BJ (cell line): ENCODE results near the gene MDH2. TPM values are rescaled to one million over a fixed set of nuclear protein-coding genes. Genes with fewer than 3 reads are reported as not detected.
A peak's percentile ranks its signal among the peaks of the same experiment; 100 is the strongest.
"Not testable (repeated sequence)": the region's sequence is repeated elsewhere in the genome, so short reads cannot be mapped to it uniquely, and the experiment has no call there.

Source experiments
- CTCF ChIA-PET: fragments of 350-600 bp; formaldehyde crosslinking; extraction: SDS; loops from one replicate; lab custom pipeline; 2021; ENCODE audit warnings: antibody characterized with exemption, inconsistent platforms; lab: Yijun Ruan, JAX
- POLR2A ChIA-PET: fragments of 300-600 bp; sonication (Branson Sonifier 250); formaldehyde crosslinking; extraction: SDS; loops from one replicate; lab custom pipeline; 2021; ENCODE audit warnings: antibody characterized with exemption; lab: Charles Lee
- DNase-seq: peaks from one replicate; pipeline ENCODE4 v3.0.0-alpha.2; 2011; ENCODE audit warnings: low read depth
- H3K27me3 ChIP-seq: 2 replicates; pipeline ENCODE4 v1.6.0; 2011; ENCODE audit warnings: low read length; ENCODE audit not compliant: control insufficient read depth, insufficient read depth
- H3K36me3 ChIP-seq: 2 replicates; pipeline ENCODE4 v1.5.1; 2011; ENCODE audit warnings: low read length; ENCODE audit not compliant: control insufficient read depth, insufficient read depth
- H3K4me3 ChIP-seq: 2 replicates; pipeline ENCODE4 v1.5.1; 2011; ENCODE audit warnings: low read depth, mild to moderate bottlenecking, control low read depth, low read length
- polyA plus RNA-seq: library from polyadenylated mRNA; depleted of rRNA; stranded (reverse); fragments of >200 nt; gene quantifications from 2 replicates; pipeline ENCODE4 v1.2.3, GENCODE V29; 2011
- TF ChIP-seq, protein P1 (sequence below): IDR thresholded peaks from 2 replicates; pipeline ENCODE4 v1.5.1; 2011; ENCODE audit warnings: low read depth, mild to moderate bottlenecking, control low read depth, inconsistent platforms, low read length, moderate library complexity; ENCODE audit not compliant: insufficient read depth

MDH2 gene
- polyA plus RNA-seq, 1 experiment: 166 TPM

DNA sequence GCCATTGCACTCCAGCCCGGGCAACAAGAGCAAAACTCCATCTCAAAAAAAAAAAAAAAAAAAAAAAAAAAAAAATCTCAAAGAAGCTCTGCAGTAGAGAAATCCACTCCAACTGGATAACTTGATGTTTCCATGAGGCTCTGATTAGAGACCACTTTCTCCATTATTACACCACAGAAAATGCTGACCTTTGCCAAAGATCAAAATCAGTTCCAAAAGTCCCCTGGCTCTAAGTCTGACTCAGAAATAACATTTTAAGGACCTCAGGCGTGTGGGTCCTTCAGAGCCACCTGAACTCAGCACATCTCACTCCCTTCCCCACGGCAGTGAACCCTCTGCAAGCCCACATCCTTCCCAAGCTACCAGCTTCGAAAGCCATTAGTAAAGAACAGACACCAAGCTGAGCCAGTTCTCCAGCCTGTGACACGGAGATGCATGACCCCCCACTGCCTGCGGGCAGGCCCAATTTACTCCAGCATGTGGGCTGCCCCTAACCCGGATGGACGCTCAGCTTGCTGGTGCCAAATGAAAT is 39.7 kb upstream of the MDH2 start:
- DNase-seq: no peak
- Histone ChIP-seq H3K4me3 (no peak overlapping the region), H3K36me3 (peaks cover 3% of the 10 kb centered on the region), H3K27me3 (no peaks in the 10 kb centered on the region)
- ChIA-PET CTCF (interaction anchor here (0.8 to 1.6 kb wide), 3 partner anchors 11 to 13 kb away, joined by 3 to 5 read pairs (median 4); no protein-coding TSS in a partner anchor), POLR2A (interaction anchor here (0.7 kb wide), 1 partner anchor 19 kb away, joined by 3 read pairs; no protein-coding TSS in a partner anchor)
- TF ChIP-seq, protein P1, sequence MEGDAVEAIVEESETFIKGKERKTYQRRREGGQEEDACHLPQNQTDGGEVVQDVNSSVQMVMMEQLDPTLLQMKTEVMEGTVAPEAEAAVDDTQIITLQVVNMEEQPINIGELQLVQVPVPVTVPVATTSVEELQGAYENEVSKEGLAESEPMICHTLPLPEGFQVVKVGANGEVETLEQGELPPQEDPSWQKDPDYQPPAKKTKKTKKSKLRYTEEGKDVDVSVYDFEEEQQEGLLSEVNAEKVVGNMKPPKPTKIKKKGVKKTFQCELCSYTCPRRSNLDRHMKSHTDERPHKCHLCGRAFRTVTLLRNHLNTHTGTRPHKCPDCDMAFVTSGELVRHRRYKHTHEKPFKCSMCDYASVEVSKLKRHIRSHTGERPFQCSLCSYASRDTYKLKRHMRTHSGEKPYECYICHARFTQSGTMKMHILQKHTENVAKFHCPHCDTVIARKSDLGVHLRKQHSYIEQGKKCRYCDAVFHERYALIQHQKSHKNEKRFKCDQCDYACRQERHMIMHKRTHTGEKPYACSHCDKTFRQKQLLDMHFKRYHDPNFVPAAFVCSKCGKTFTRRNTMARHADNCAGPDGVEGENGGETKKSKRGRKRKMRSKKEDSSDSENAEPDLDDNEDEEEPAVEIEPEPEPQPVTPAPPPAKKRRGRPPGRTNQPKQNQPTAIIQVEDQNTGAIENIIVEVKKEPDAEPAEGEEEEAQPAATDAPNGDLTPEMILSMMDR: no peak

DNA sequence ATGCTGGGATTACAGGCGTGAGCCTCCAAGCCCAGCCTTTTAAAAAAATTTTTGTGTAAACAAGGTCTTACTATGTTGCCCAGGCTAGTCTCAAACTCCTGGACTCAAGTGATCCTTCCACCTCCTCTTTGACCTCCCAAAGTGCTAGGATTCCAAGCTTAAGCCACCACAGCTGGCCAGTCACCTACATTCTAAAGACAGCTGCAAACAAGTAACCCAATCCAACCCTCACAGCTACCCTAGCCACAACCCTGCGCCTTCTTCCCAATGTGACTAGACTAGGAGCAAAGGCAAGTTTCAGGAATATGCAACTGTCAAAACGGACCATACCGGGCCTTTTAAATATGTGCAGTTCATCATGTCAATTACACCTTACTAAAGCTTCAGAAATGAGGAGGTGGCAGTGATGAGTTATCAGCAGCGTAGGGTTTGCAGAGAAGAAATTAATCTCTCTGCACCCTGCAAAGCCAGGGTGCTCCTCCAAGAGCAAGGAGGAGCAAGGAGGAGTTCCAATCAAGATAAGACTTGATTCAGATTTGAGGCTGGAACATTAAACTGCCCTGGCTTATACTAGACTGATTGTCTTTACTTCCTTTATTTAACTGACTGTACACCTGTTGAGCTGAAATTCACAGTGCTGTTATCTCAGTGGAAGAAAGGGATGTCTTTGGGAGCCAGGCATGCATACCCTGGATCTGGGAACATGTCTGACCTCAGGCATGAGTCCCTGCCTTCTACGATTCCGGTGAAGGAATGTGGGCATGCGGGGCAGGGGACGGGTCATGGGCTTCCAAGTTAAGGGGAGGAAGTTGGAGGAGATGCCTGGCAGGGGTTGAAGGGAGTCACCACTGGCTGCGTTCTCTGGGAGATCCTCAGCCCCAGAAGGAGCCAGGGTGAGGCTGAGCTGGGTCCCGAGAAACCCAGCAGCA is 38.0 kb upstream of the MDH2 start:
- Histone ChIP-seq H3K4me3 (no peak overlapping the region), H3K27me3 (no peaks in the 10 kb centered on the region), H3K36me3 (peaks cover 5% of the 10 kb centered on the region)
- ChIA-PET CTCF (interaction anchor here (0.6 to 3.3 kb wide), 7 partner anchors 10 to 156 kb away, joined by 3 to 22 read pairs (median 3); no protein-coding TSS in a partner anchor), POLR2A (interaction anchor here (0.6 kb wide), 1 partner anchor 504 kb away, joined by 3 read pairs; no protein-coding TSS in a partner anchor)
- no peak for DNase-seq
- TF ChIP-seq, protein P1: no peak

DNA sequence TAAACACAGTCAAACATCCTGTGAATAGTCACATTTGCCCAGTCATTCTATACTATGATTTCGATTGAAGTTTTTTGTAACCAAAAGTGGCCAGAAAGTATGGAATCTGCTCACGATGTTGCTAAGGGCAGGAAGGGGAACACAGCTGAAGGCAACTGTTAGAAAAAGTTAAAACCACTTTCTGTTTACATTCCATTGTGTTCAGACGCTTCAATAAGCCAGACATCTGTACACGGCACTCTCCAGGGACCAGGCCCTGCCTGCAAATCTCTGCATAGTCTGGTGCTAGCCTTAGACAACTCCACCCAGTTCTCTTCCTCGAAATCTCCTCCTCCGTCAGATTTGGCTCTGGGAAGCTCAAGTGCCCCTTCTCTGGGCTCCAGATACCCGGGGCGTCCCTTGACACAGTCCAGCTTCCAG is 36.5 kb upstream of the MDH2 start:
- POLR2A ChIA-PET: no interaction called here
- CTCF ChIA-PET: interaction anchor here (1.1 to 3.3 kb wide), 3 partner anchors 9 to 146 kb away, joined by 3 to 22 read pairs (median 10); no protein-coding TSS in a partner anchor
- Histone ChIP-seq H3K27me3 (no peaks in the 10 kb centered on the region), H3K4me3 (no peak overlapping the region), H3K36me3 (peaks cover 1% of the 10 kb centered on the region)
- TF ChIP-seq, protein P1: no peak
- DNase-seq: peak; percentile 45

DNA sequence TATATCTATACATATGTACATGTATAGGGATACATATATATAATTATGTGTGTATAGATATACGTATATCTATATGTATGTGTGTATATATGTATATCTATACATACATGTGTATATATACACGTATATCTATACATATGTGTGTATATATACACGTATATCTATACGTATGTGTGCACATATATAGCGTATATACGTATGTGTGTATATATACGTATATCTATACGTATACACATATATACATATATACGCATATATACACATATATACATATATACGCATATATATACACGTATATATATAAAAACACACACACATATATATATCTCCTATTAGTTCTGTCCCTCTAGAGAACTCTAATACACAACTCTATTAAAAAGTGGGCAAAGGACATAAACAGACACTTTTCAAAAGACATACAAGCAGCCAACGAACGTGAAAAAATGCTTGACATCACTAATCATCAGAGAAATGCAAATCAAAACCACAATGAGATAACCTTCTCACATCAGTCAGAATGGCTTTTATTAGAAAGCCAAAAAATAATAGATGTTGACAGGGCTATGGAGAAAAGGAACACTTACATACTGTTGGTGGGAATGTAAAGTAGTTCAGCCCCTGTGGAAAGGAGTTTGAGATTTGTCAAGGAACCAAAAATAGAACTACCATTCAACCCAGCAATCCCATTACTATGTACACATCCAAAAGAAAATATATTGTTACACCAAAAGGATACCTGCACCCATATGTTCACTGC is 31.5 kb upstream of the MDH2 start:
- ChIA-PET CTCF (interaction anchor here (7.3 kb wide), 1 partner anchor 148 kb away, joined by 129 read pairs; no protein-coding TSS in a partner anchor), POLR2A (no interaction called here)
- DNase-seq: no peak
- no peak overlapping the region for H3K4me3 ChIP-seq
- TF ChIP-seq, protein P1: no peak
- H3K36me3 ChIP-seq: peaks cover 7% of the 10 kb centered on the region
- no peaks in the 10 kb centered on the region for H3K27me3 ChIP-seq

DNA sequence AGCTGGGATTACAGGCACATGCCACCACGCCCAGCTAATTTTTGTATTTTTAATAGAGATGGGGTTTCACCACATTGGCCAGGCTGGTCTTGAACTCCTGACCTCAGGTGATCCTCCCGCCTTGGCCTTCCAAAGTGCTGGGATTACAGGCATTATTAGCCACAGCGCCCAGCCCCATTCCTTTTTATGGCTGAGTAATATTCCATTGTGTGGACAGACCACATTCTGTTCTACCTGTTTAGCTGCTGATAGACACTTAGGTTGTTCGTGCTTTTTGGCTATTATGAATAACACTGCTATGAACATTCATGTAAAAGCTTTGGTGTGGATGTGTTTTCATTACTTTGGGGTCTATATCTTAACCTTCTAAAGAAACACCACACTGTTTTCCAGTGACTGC is 29.4 kb upstream of the MDH2 start:
- DNase-seq, H3K27me3 ChIP-seq, POLR2A ChIA-PET, H3K36me3 ChIP-seq, H3K4me3 ChIP-seq: not testable (repeated sequence)
- CTCF ChIA-PET: interaction anchor here (0.6 to 7.3 kb wide), 2 partner anchors 30 to 150 kb away, joined by 4 to 129 read pairs; no protein-coding TSS in a partner anchor
